ENCODE data around the gene MRPS2.

The MRPS2 gene

DNA sequence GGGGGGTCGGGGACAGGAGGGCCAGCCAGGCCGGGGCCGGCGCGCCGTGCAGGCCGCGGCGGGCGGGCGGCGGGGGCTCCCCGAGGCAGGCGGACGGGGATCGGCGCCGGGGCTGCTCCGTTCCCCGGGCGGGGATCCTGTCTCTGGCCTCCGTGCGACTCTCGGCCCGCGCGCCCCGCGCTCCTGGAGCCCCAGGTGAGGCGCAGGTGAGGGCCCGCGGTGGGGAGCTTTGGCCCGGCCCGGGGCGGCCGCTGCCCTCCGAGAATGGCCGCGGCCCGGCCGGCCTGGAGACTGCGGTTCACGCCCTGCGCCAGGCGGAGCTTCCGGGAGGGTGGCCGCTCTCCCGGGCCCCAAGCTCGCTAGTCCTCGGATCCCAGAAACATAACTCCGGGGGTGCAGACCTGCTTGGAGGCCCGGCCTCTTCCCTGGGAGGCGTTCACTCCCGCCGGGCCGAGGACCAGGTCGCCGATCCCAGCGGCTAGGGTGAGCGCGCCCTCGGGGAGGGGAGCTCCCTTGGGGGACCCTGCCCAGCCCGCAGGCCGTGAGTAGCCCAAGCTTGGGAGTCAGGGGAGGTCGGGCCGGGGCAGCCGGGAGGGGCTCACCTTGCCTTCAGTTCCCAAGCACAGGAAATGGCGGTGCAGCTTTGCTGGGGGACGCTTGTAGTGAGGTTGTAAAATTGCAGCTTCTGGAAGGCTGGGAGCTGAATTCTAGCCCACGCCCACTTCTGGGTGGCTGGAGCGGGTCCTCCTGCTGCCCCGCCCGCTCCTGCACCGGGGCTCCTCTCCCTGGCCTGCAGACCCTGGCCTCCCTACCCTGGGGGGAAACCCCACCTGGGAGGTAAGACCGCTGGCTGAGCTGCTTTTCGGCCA, 20.2 kb upstream of the MRPS2 start:
- DNase-seq (ENCODE audit: low read depth) = no peak

DNA sequence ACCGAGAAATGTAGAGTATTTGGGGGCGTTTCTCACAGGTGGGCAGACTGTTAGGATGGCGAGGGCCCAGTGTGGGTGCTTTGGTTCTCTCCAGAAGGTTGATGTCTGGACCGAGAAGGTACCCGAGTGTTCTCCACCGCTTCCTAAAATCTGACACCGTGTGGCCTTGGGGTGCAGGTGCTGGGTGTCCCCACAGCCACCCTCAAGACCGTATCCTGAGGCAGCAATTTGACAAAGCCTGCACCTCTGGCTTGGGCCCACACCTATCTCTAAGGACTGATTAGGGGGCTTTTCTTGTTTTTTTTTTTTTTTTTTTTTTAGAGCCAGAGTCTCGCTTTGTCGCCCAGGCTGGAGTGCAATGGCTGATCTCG, 19.6 kb upstream of the MRPS2 start:
- DNase-seq (ENCODE audit: low read depth) = no peak

DNA sequence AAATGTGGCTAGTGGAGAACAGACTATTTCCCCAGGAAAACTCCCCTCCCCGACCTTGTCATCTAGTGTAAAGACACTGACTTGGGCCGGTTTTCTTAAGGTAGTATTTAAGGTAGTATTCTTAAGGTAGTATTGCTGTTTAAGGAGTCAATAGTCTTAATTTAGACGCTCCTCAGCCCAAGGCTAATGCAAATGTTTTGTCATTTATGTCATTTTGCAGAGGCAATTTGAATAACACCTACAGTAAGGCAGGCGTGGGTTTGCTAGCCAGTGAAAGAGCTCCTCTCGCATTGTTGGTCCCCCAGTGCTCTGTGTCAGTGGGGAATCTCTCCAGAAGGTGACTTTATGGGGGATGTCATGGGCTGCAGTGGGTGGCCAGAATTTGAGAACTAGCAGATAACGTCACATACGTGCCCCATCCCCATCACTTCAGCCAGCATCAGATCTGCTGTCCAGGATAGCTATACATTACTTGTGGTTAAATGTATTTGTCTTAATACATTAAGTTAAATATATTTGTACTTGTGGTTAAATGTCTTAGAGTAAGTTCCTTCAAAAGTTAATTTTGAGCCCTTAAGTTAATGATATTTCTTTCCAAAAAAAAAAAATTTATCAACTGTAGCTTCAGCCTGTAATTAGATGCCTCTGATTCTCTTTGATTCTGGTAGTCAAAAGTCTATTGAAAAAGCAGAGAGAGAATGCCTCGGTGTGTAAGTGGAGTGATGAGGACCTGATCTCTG, 18.3 kb upstream of the MRPS2 start:
- no peak for DNase-seq (ENCODE audit: low read depth)

DNA sequence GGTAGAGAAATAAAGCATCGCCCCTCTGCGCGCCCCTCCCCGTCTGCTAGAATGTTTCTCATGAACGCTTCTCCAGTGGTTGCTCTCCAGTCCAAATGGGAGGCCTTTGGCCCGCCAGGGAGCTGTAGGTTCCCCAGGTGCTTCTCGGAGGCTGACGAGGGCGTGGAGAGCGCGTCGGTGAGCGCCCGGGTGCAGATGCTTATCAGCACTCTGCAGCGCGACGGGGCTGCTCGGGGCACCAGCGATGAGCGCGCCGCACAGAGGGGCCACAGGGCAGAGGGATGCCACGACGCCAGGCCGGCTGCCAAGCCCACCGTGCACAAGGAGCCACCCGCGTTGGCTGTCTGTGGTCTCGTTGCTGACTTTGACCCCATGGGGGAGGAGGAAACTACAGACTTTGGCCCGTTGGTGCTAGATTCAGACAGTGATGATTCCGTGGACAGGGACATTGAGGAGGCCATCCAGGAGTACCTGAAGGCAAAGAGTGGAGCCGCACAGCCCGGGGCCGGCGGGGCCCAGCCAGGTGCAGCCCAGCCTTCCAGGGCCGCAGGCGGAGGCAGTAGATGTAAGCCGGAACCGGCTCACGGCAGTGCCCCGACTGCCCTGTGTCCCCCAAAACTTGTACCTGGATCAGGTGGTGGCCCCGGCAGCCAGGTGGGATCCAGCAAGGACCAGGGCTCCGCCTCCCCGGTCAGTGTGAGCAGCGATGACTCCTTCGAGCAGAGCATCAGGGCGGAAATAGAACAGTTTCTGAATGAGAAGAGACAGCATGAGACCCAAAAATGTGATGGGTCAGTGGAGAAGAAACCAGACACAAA, 15.8 kb upstream of the MRPS2 start:
- no peak for DNase-seq (ENCODE audit: low read depth)

DNA sequence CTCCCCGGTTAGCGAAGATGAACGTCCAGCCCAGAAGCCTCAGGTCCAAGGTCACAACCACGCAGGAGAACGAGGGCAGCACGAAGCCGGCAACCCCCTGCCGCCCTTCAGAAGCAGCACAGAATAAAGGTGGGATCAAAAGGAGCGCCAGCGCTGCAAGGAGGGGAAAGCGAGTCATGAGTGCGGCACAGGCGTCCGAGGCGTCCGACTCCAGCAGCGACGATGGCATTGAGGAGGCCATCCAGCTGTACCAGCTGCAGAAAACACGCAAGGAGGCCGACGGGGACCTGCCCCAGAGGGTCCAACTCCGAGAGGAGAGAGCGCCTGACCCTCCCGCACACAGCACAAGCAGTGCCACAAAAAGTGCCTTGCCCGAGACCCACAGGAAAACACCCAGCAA, 15.1 kb upstream of the MRPS2 start:
- no peak for DNase-seq (ENCODE audit: low read depth)

DNA sequence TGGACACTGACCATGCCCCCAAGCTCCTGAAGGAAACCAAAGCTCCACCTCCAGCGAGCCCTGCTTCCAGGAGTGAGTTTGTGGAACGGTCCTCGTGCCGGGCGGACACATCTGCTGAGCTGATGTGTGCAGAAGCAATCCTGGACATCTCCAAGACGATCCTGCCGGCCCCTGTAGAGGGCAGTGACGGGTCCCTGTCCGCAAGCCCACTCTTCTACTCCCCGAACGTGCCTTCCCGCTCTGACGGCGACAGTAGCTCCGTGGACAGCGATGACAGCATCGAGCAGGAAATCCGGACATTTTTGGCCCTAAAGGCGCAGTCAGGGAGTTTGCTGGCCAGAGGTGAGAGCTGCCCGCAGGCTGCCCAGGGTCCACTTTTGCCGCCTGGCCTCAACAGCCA, 14.7 kb upstream of the MRPS2 start:
- DNase-seq (ENCODE audit: low read depth) = no peak

DNA sequence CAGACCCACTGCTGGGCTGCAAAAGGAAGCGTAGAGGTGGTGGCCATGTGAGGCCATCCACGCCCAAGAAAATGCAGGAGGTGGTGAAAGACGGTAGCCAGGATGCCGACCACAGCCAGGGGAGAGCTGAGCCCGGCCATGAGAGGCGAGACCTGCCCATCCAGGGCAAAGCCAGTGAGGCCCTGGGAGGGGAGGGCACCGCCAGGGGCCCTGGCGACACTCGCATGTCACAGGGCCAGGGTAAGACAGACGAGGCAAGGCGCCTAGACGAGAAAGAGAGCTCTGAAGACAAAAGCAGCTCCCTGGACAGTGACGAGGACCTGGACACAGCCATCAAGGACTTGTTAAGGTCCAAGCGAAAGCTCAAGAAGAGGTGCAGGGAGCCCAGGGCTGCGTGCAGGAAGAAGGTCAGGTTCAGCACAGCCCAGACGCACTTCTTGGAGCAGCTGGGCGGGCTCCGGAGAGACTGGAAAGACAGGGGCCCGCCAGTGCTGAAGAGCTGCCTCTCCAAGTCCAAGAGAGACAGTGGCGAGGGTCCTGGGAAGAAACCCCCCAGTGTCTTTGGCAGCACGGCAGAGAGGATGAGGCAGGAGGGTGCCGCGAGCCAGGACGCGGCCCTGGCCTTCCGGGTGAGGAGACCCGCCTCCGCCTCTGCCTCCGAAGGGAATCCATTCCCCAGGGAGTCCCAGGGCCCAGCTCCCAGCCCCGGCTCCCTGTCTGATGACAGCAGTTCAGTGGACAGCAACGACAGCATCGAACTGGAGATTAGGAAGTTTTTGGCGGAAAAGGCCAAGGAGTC, 14.0 kb upstream of the MRPS2 start:
- no peak for DNase-seq (ENCODE audit: low read depth)

DNA sequence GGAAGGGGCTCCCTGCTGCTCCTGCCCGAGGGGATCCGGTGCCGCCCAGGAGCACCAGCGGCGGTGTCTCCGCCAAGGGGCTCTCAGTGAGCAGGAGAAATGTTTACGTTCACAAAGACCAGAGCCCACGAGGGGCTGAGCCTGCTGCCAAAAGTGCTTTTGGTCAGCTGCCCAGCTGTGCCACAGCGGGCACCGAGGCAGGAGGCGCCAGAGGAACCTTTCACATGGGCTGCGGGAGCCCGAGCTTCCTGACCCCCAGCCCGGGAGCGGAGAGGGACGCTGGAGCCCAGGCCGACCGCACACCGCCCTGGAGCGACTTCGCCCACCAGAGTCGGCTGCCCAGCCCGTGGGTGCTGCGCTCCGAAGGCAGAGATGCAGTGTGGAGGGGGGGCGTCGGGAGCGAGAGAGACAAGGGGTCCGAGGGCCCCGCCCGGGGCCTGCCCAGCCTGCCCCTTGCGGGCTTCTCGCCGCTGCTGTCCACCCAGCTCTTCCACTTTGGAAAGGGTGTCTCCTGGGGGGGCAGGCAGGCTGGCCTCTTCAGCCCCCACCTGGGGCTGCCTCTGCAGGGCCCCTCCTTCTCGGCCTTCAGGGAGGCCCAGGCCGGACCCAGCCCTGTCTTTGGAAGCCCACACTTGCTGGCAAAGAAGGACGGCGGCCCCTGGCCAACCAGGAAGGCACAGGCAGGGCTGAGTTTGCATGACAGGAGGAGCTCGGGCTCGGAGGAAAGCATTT, 13.0 kb upstream of the MRPS2 start:
- DNase-seq (ENCODE audit: low read depth) = no peak

DNA sequence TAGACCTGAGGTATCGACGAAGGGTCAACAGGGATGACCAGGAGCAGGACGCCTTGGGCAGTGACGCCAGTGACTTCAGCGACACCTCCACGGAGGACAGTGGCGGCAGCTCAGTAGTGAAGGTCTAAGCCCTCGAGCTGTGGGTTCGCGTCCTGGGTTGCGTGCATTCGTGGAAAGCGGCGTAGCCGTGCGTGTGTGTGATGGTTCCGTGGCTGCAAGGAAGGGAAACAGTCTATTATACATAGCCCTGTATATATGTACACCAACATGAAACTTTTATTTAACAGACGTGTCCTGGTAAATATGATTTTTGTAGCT, 12.5 kb upstream of the MRPS2 start:
- DNase-seq (ENCODE audit: low read depth) = no peak

DNA sequence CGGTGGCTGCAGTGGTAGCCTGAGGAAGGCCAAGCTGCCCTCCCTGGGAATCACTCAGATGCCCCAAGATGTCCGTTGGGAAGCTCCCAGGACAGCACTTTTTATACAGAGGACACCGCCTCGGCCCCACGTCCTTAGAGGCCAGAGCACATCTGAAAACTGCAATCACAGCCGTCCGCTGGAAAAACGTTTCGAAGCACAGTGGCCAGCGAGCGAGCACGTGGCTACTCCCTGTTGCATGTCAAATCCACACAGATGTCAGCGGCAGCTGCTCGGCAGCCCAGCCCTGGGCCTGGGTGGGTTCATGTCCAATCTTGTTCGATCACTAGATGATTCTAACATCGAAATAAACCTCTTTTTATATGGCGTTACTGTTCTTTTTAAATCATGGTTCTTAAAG, 12.0 kb upstream of the MRPS2 start:
- no peak for DNase-seq (ENCODE audit: low read depth)

DNA sequence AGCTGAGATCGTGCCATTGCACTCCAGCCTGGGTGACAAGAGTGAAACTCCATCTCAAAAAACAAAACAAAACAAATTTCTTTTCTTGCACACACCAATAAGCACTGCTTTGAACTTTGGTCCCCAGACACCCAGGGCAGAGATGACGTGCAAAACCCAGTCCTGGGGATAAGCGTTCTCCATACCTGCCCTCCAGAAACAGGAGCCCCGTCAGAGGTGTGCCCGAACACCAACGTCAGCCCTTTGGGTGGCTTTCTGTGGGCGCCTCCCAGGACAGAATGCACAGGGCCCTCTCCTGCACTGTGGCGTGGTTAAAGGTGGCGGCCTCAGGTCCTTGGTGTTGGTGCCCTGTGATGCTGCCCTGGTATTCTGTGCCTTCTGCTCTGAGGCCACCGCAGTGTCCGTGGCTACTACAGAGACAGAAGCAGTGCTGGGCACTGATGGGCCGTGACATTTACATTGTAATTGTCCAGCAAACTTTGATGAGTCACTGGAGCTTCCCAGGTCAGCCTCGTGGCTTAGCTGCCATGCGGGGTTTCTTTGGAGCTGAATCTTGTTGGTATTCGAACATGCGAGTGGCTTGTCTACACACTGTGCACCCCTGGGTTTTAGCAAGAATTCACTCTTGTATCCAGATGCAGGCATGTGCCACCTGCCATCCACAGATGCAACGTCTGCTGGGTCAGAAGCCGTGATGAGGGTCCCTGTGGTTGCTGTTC, 11.1 kb upstream of the MRPS2 start:
- DNase-seq (ENCODE audit: low read depth) = no peak

DNA sequence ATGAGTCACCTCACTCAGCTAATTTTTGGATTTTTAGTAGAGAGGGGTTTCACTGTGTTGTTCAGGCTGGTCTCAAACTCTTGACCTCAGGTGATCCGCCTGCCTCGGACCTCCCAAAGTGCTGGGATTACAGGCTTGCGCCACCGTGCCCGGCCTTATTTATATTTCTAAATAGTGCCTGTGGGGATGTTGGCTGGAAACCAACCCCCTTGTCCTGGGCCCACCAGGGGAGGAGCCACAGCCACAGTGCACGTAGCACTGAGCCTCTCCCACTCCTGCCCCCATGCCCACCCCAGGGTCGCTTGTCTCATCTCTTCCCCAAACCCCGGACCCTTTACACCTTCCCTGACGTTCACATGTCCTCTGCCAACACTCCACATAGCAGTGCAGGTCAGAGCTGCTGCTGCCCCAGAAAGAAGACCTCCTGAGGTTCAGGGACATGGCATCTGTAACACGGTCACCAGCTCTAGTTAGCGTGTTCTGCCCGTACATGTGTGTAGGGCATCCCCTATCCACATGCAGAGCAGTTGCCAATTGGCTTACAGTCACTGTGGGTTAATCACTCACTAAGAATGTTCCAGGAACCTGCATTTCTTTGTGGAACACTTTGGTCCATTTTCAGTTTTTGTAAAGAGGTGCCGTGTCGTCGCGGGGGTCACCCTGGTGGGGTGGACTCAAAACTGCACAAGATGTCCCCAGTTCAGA, 10.2 kb upstream of the MRPS2 start:
- no peak for DNase-seq (ENCODE audit: low read depth)

DNA sequence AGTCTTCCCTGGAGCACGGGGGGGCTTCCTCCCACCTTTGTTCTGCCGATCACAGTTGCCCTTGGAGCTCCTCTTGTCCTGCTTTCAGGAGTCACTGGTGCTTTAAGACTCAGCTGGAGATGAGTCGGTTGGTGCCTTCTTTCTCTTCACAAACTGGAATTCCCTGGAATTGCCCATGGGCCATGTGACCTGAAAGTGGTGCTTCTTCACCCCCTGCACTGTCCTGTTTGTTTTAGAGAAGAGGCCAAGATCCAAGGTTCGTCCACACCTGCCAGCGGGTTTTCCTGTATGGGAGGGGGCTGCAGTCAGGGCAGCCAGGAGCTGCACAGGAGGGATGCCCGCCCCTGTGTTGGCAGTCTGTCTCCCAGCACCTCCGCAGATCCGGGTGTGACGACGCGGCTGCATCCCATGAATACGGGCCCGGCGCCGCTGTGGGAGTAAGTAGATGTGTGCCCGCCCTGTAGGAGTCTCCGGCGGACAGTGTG, 9.5 kb upstream of the MRPS2 start:
- no peak for DNase-seq (ENCODE audit: low read depth)

DNA sequence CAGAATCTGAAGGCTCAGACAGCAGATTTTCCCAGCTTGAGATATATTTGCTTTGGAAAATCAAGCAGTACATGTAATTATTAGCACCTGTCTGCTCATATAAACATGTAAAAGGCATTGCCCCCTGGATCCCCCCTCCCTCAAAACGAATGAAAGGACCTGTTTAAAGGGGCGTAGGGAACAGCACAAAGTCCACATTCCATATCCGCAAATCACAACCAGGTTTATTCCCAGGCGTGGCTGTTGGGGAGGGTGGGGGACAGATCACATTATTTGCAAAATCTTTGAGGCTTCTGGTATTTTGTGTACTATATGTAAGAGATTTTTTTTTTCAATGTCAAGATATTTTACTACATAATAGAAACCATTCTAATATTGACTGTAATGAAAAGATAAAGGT, 8.7 kb upstream of the MRPS2 start:
- no peak for DNase-seq (ENCODE audit: low read depth)

DNA sequence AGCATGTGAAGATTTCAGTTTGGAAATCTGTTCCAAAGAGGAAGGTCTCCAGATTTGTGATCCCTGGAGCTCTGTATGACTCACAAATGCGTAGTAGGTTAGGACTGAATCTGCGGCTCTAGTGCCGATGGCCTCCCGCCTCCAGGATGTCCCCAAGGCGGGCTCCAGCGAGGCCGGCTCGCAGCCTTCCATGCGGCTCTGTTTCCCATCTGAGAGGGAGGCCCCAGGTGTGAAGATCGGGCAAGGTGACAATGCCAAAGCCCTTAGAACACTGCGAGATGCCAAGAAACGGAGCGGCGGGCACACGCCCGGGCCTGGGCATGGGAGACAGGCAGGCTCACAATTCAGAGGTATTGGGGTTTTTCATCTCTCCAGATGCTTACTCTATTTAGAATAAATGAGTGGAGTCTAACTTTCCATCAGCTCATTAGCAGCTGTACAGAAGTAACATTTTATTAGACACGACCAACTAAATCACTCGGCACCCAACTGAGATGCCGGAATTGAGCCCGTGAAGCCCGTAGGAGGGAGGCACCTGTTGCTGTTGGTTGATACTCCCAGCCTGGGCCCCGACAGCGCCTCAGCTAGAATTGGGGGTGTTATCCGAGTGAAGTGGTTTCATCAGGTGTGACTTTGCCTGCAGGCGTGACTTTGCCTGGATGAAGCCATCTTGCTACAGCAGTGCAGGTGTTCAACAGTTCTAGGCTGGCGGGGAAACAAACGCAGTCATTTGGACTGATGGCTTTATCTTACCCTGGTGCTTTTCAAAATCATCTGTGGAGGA, 7.4 kb upstream of the MRPS2 start:
- DNase-seq (ENCODE audit: low read depth) = no peak

DNA sequence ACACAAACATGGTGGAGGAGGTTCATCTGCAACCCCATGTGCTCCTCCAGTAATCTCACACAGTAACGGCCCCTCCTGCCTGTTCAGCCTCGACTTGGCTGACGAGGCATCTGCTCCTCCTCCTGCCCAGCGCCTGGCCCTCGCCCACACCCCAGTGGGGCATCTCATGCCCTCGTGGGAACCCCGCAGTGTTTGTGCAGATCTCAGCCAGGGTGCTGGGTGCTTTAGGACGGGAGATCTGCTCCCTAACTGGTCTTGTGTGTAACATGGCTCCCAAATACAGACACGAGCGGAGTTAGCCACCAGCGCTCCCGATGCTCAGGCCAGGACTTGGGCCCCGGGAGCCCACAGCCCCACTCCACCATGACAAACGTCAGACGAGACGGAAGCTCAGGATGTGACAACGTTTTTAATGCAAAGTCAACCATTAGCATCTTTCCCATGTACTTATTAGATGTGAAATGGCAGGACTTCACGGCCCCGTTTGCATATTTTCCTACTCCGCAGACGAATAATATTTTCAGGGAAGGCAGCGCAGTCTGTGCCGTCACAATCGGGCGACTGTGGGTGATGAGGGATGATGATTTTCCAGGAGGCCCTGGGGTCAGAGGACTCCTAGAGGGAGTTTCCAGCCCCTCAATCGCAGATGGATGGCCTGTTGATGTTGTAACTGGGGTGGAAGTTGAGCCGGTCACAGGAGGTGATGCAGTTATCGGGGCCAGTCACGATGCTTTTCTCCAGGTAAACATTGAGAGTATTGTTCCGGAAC, 5.5 kb upstream of the MRPS2 start:
- DNase-seq (ENCODE audit: low read depth) = no peak

DNA sequence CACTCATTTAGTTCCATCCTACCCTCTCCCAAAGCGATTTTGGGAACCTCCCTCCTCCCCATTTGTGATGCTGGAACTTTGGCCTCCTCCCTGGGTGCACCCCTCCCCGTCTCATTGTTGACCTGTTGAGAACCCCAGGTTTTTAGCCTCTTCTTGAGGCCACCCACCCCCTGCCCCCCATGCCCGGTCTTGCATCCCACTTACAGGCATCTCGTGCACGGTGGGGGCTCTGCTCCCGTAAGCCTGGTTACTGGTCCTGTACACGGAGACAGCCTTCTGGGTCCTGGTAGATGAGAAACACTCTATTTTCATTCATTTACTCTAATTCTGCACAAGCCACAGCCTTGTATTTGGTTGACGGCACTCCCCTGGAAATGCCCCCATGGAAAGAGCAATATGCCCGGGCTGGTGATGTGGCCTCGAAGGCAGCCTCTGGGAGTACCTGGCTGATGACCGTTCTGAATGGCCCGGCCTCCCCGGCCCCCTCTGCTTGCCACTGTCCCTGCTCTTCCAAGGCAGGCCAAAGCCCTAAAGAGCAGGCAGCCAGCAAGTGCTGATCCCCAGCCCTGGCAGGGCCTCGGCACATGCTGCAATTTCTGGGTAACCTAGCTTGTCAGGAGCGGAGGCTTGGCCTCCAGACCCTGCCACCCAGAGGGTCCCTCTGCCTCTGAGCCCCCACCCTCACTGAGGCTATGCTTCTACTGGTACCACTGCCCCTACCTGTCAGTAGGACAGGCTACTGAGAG, 1.9 kb upstream of the MRPS2 start:
- DNase-seq (ENCODE audit: low read depth) = no peak
